WTC11 (cell line): Measurements from ENCODE around the gene LARP1B.

Source experiments
- ATF2 ChIP-seq: sonication (generic); formaldehyde crosslinking; IDR thresholded peaks from 2 replicates; pipeline ENCODE4 v1.8.1; 2022; ENCODE audit warnings: low read depth, missing genetic modification reagents, borderline replicate concordance
- ATF3 ChIP-seq: sonication (generic); formaldehyde crosslinking; conservative IDR thresholded peaks from 2 replicates; pipeline ENCODE4 v1.8.1; 2022; ENCODE audit warnings: mild to moderate bottlenecking, missing genetic modification reagents
- CREB1 ChIP-seq: sonication (generic); formaldehyde crosslinking; IDR thresholded peaks from 2 replicates; pipeline ENCODE4 v1.8.0; 2023; ENCODE audit warnings: mild to moderate bottlenecking, missing genetic modification reagents
- CTCF ChIP-seq: fragments of 200-600 bp; IDR thresholded peaks from 2 replicates; pipeline ENCODE4 v1.8.0; 2022; ENCODE audit warnings: antibody characterized with exemption
- KAT7 ChIP-seq: sonication (generic); formaldehyde crosslinking; IDR thresholded peaks from 2 replicates; pipeline ENCODE4 v1.8.1; 2023; ENCODE audit warnings: missing genetic modification reagents, mild to moderate bottlenecking, borderline replicate concordance
- MXD4 ChIP-seq: fragments of 250-450 bp; sonication (Bioruptor Pico); IDR thresholded peaks from 2 replicates; pipeline ENCODE4 v1.8.0; 2021; ENCODE audit warnings: mild to moderate bottlenecking, moderate library complexity, borderline replicate concordance
- SP1 ChIP-seq: sonication (generic); formaldehyde crosslinking; conservative IDR thresholded peaks from 2 replicates; pipeline ENCODE4 v1.8.1; 2022; ENCODE audit warnings: missing genetic modification reagents
- ZNF532 ChIP-seq: fragments of 250-450 bp; sonication (Bioruptor Pico); IDR thresholded peaks from 2 replicates; pipeline ENCODE4 v1.9.0; 2021; ENCODE audit warnings: mild to moderate bottlenecking, borderline replicate concordance

- TF ChIP-seq CTCF (no peak), CREB1 (CRISPR knock-in tag) (no peak), ATF2 (CRISPR knock-in tag) (no peak), ZNF532 (CRISPR knock-in tag) (no peak), MXD4 (CRISPR knock-in tag) (no peak), SP1 (CRISPR knock-in tag) (no peak), KAT7 (no peak), ATF3 (CRISPR knock-in tag) (no peak)
Measured at GRCh38 chr4:128166982-128167381, 105.9 kb downstream of the LARP1B start.
